Sigmoid colon (tissue), 7 donors: ENCODE measurements around the gene SMARCAD1. TPM values are rescaled to one million over a fixed set of nuclear protein-coding genes. Genes with fewer than 3 reads are reported as not detected.
"Not testable (repeated sequence)": the region's sequence is repeated elsewhere in the genome, so short reads cannot be mapped to it uniquely, and the experiment has no call there.

Source experiments
- DNase-seq: peaks from one replicate; pipeline ENCODE4 v3.0.0-alpha.2; 2019
- H3K27ac ChIP-seq, 4 donors: fragments of 200-600 bp; sonication (generic); one replicate each; pipeline ENCODE4 v1.5.1; 2016 to 2019; ENCODE audit warnings: mild to moderate bottlenecking in 1 of 4
- H3K27me3 ChIP-seq, 3 donors: fragments of 200-600 bp; sonication (generic); one replicate each; pipeline ENCODE4 v1.5.1; 2019; ENCODE audit warnings: mild to moderate bottlenecking in 1 of 3
- H3K36me3 ChIP-seq, 4 donors: fragments of 200-600 bp; sonication (generic); one replicate each; pipeline ENCODE4 v1.5.1; 2016 to 2019
- H3K4me1 ChIP-seq, 4 donors: fragments of 200-600 bp; sonication (generic); one replicate each; pipeline ENCODE4 v1.5.1; 2017 to 2019
- H3K4me3 ChIP-seq, 4 donors: fragments of 200-600 bp; sonication (generic); one replicate each; pipeline ENCODE4 v1.5.1; 2017 to 2019; ENCODE audit warnings: mild to moderate bottlenecking in 2 of 4, moderate library complexity in 1 of 4
- H3K9me3 ChIP-seq, 4 donors: fragments of 200-600 bp in 3 of 4; sonication (generic) in 3 of 4; one replicate each; pipeline versions ENCODE4 v1.5.1 to v1.6.1; 2013 to 2019
- CTCF ChIP-seq, 4 experiments: fragments of 450-650 bp in 3 of 4; fragments of 200-600 bp in 1 of 4; IDR thresholded peaks; one replicate each; pipeline ENCODE4 v1.5.1; 2016 to 2019; ENCODE audit warnings: antibody characterized with exemption in 4 of 4, mild to moderate bottlenecking in 3 of 4, moderate library complexity in 2 of 4
- EP300 ChIP-seq, 4 donors: sonication (generic); formaldehyde crosslinking; IDR thresholded peaks; one replicate each; pipeline ENCODE4 v1.6.1; 2017; ENCODE audit warnings: antibody characterized with exemption in 4 of 4
- POLR2A ChIP-seq, 2 donors: fragments of 450-650 bp; IDR thresholded peaks; one replicate each; pipeline ENCODE4 v1.6.1; 2016; ENCODE audit warnings: antibody characterized with exemption in 2 of 2, mild to moderate bottlenecking in 2 of 2, moderate library complexity in 2 of 2
- POLR2AphosphoS5 ChIP-seq, 4 donors: sonication (generic); formaldehyde crosslinking; IDR thresholded peaks; one replicate each; pipeline ENCODE4 v1.6.1; 2017; ENCODE audit warnings: antibody characterized with exemption in 4 of 4
- WGBS, 2 donors: extraction: QIAGEN DNeasy Blood & Tissue Kit; methylation state at CpG; one replicate each; pipeline ENCODE4 v1.1.7; 2013; 5-methylcytosine and 5-hydroxymethylcytosine counted together
- intact Hi-C: fragments of 100-400 bp; cut with DNase I; formaldehyde crosslinking; loops from one replicate; pipeline ENCODE4 v1.15.1; 2023
- polyA plus RNA-seq, 3 donors: library from polyadenylated mRNA; stranded (reverse); fragments of 200-250 nt; gene quantifications; one replicate each; pipeline ENCODE4 v1.2.3, GENCODE V29; 2013
- total RNA-seq, 4 donors: library from RNA; depleted of rRNA; stranded (reverse); fragments of >200 nt; gene quantifications; one replicate each; pipeline ENCODE4 v1.1.0, GENCODE V29; 2016
- donor health status: healthy with polysubstance abuse.
- donor health status: Bipolar disorder and iron deficiency.
- donor health status: healthy.

Gene SMARCAD1
- total and polyA plus RNA-seq, 7 donors: 3.7 to 21.4 (median 15.8) TPM

GRCh38 chr4:94334962-94335361, 127.3 kb downstream of the SMARCAD1 start:
- TF ChIP-seq POLR2AphosphoS5 (IDR thresholded peaks at IDR 0.05) (no peak), CTCF (IDR thresholded peaks at IDR 0.05) (no peak), POLR2A (IDR thresholded peaks at IDR 0.05) (no peak), EP300 (IDR thresholded peaks at IDR 0.05) (no peak)
- no peaks in the 10 kb centered on the region for H3K27me3 ChIP-seq
- H3K27ac ChIP-seq: no peak overlapping the region
- no peaks in the 10 kb centered on the region for H3K4me1 ChIP-seq
- no peak for DNase-seq
- 75 to 85% methylated on average over 3 of the region's 3 CpGs for WGBS, 2 donors
- no peaks in the 10 kb centered on the region for H3K36me3 ChIP-seq
- intact Hi-C loops: no loop called here
- H3K4me3 ChIP-seq: no peak overlapping the region
- no peaks in the 10 kb centered on the region for H3K9me3 ChIP-seq

- H3K4me1 ChIP-seq: no peaks in the 10 kb centered on the region
- no peak overlapping the region for H3K4me3 ChIP-seq
- TF ChIP-seq POLR2A (IDR thresholded peaks at IDR 0.05) (no peak), POLR2AphosphoS5 (IDR thresholded peaks at IDR 0.05) (no peak), CTCF (IDR thresholded peaks at IDR 0.05) (no peak), EP300 (IDR thresholded peaks at IDR 0.05) (no peak)
- H3K36me3 ChIP-seq: no peaks in the 10 kb centered on the region
- H3K9me3 ChIP-seq: no peaks in the 10 kb centered on the region
- DNase-seq: no peak
- H3K27ac ChIP-seq: no peak overlapping the region
- H3K27me3 ChIP-seq: no peaks in the 10 kb centered on the region
- 82 to 87% methylated on average over 3 of the region's 3 CpGs for WGBS, 2 donors
- intact Hi-C loops: no loop called here
Measured at GRCh38 chr4:94336303-94336702, 128.6 kb downstream of the SMARCAD1 start.

- H3K27ac ChIP-seq, intact Hi-C loops, H3K4me3 ChIP-seq, H3K36me3 ChIP-seq, H3K27me3 ChIP-seq, H3K4me1 ChIP-seq, DNase-seq, H3K9me3 ChIP-seq: not testable (repeated sequence)
- 83 to 85% methylated on average over 5 of the region's 5 CpGs for WGBS, 2 donors
Measured at GRCh38 chr4:94336791-94337190, 129.1 kb downstream of the SMARCAD1 start.

GRCh38 chr4:94338681-94339351, 131.2 kb downstream of the SMARCAD1 start:
- H3K4me3 ChIP-seq: no peak overlapping the region
- no peaks in the 10 kb centered on the region for H3K27me3 ChIP-seq
- TF ChIP-seq POLR2AphosphoS5 (IDR thresholded peaks at IDR 0.05) (no peak), EP300 (IDR thresholded peaks at IDR 0.05) (no peak), POLR2A (IDR thresholded peaks at IDR 0.05) (no peak)
- no peak overlapping the region for H3K27ac ChIP-seq
- no peak for DNase-seq
- WGBS, 2 donors: 71 to 81% methylated on average over 4 of the region's 4 CpGs
- H3K9me3 ChIP-seq: no peaks in the 10 kb centered on the region
- intact Hi-C loops: no loop called here
- H3K4me1 ChIP-seq: no peaks in the 10 kb centered on the region
- no peaks in the 10 kb centered on the region for H3K36me3 ChIP-seq

GRCh38 chr4:94339779-94340178, 132.1 kb downstream of the SMARCAD1 start:
- Histone ChIP-seq H3K9me3 (no peaks in the 10 kb centered on the region), H3K27ac (no peak overlapping the region), H3K4me3 (no peak overlapping the region), H3K36me3 (no peaks in the 10 kb centered on the region), H3K4me1 (no peaks in the 10 kb centered on the region), H3K27me3 (no peaks in the 10 kb centered on the region)
- intact Hi-C loops: no loop called here
- no peak for DNase-seq
- TF ChIP-seq EP300 (IDR thresholded peaks at IDR 0.05): no peak
- no peak for TF ChIP-seq POLR2AphosphoS5 (IDR thresholded peaks at IDR 0.05)
- TF ChIP-seq POLR2A (IDR thresholded peaks at IDR 0.05): no peak
- no peak for TF ChIP-seq CTCF (IDR thresholded peaks at IDR 0.05)
- 77 to 87% methylated on average over 9 of the region's 9 CpGs for WGBS, 2 donors

Other genes with a start within 250 kb of the SMARCAD1 start
- 1 to 10 TPM in 3 of 4 donors, under 1 TPM in 1; 0.54 to 2.2 (median 1.7) TPM for gene HPGDS, start 135.0 kb downstream of the SMARCAD1 start, total RNA-seq
- 1 to 10 TPM; 1.0 to 3.7 (median 3.6) TPM for gene HPGDS, start 135.0 kb downstream of the SMARCAD1 start, polyA plus RNA-seq
- 100 to 1,000 TPM; 167 to 221 (median 204) TPM for gene PDLIM5, start 244.1 kb downstream of the SMARCAD1 start, total RNA-seq
- gene PDLIM5, start 244.1 kb downstream of the SMARCAD1 start, polyA plus RNA-seq: 10 to 100 TPM; 31.2 to 43.0 (median 39.6) TPM